KMS-11 (cell line): Measurements from ENCODE around the gene EML1.

ENCODE experiments used
- H2AFZ ChIP-seq: fragments of 200-600 bp; sonication (generic); 2 replicates; pipeline ENCODE4 v1.6.1; 2016; ENCODE audit warnings: antibody characterized with exemption, mixed run types, low read depth
- H3K27ac ChIP-seq: fragments of 200-600 bp; sonication (generic); 2 replicates; pipeline ENCODE4 v1.6.1; 2016; ENCODE audit warnings: mild to moderate bottlenecking, mixed run types
- H3K27me3 ChIP-seq: fragments of 200-600 bp; sonication (generic); 2 replicates; pipeline ENCODE4 v1.6.1; 2017; ENCODE audit warnings: mild to moderate bottlenecking, low read depth, mixed run types, moderate library complexity; ENCODE audit not compliant: insufficient read depth
- H3K36me3 ChIP-seq: fragments of 200-600 bp; sonication (generic); 2 replicates; pipeline ENCODE4 v1.6.1; 2017; ENCODE audit warnings: mild to moderate bottlenecking, mixed run types; ENCODE audit not compliant: insufficient read depth
- H3K4me1 ChIP-seq: fragments of 200-600 bp; sonication (generic); 2 replicates; pipeline ENCODE4 v1.6.1; 2016; ENCODE audit warnings: mild to moderate bottlenecking, low read depth, mixed run types; ENCODE audit not compliant: poor library complexity, severe bottlenecking
- H3K4me2 ChIP-seq: fragments of 200-600 bp; sonication (generic); 2 replicates; pipeline ENCODE4 v1.7.0; 2016; ENCODE audit warnings: mild to moderate bottlenecking, mixed run types
- H3K4me3 ChIP-seq: fragments of 200-600 bp; sonication (generic); IDR thresholded peaks from 2 replicates; pipeline ENCODE4 v1.6.1; 2017; ENCODE audit warnings: low read depth, low read length, mixed read lengths; ENCODE audit not compliant: insufficient read depth
- H3K79me2 ChIP-seq: fragments of 200-600 bp; sonication (generic); 2 replicates; pipeline ENCODE4 v1.6.1; 2016; ENCODE audit warnings: low read depth, mixed run types; ENCODE audit not compliant: insufficient read depth
- H3K9ac ChIP-seq: fragments of 200-600 bp; sonication (generic); 2 replicates; pipeline ENCODE4 v1.6.1; 2016; ENCODE audit warnings: mild to moderate bottlenecking, mixed run types
- H4K20me1 ChIP-seq: fragments of 200-600 bp; sonication (generic); 2 replicates; pipeline ENCODE4 v1.6.1; 2016; ENCODE audit warnings: mild to moderate bottlenecking, mixed run types; ENCODE audit not compliant: insufficient read depth
- CTCF ChIP-seq: fragments of 200-600 bp; sonication (generic); conservative IDR thresholded peaks from 2 replicates; pipeline ENCODE4 v1.6.1; 2017; ENCODE audit warnings: low read depth, mild to moderate bottlenecking, antibody characterized with exemption, low read length, moderate library complexity, mixed read lengths

Gene EML1

GRCh38 chr14:99755629-99756603, 37.3 kb upstream of the EML1 start:
- Histone ChIP-seq H3K4me1 (no peaks in the 10 kb centered on the region), H2AFZ (no peak overlapping the region)

GRCh38 chr14:99756796-99757195, 36.4 kb upstream of the EML1 start:
- Histone ChIP-seq H3K79me2 (no peaks in the 10 kb centered on the region), H3K4me1 (no peaks in the 10 kb centered on the region), H3K9ac (no peak overlapping the region), H3K4me2 (no peak overlapping the region), H3K27ac (no peak overlapping the region), H3K36me3 (no peaks in the 10 kb centered on the region), H3K27me3 (no peaks in the 10 kb centered on the region), H4K20me1 (no peaks in the 10 kb centered on the region), H2AFZ (no peak overlapping the region), H3K4me3 (no peak overlapping the region)
- TF ChIP-seq CTCF, result no peak

More at GRCh38 chr14:99755629-99756603, 37.3 kb upstream of the EML1 start:
- Histone ChIP-seq H3K4me3 (no peak overlapping the region), H3K27me3 (peaks cover 3% of the 10 kb centered on the region; the same call in 1 of the 2 replicates), H3K27ac (no peak overlapping the region), H3K9ac (no peak overlapping the region), H3K36me3 (no peaks in the 10 kb centered on the region), H3K4me2 (no peak overlapping the region), H3K79me2 (no peaks in the 10 kb centered on the region), H4K20me1 (no peaks in the 10 kb centered on the region)
- TF ChIP-seq CTCF, result no peak

GRCh38 chr14:99757331-99758070, 35.7 kb upstream of the EML1 start:
- TF ChIP-seq CTCF, result no peak
- H3K4me3 ChIP-seq, result no peak overlapping the region
- no peaks in the 10 kb centered on the region for H3K27me3 ChIP-seq
- no peak overlapping the region for H3K9ac ChIP-seq
- no peaks in the 10 kb centered on the region for H3K36me3 ChIP-seq
- H3K27ac ChIP-seq, result no peak overlapping the region
- no peaks in the 10 kb centered on the region for H3K4me1 ChIP-seq
- H3K4me2 ChIP-seq, result no peak overlapping the region
- H3K79me2 ChIP-seq, result no peaks in the 10 kb centered on the region
- no peaks in the 10 kb centered on the region for H4K20me1 ChIP-seq
- no peak overlapping the region for H2AFZ ChIP-seq

- Histone ChIP-seq H3K27me3 (no peaks in the 10 kb centered on the region), H4K20me1 (no peaks in the 10 kb centered on the region), H3K9ac (no peak overlapping the region), H3K27ac (no peak overlapping the region), H3K4me3 (no peak overlapping the region), H3K36me3 (no peaks in the 10 kb centered on the region), H2AFZ (no peak overlapping the region), H3K4me2 (no peak overlapping the region), H3K79me2 (no peaks in the 10 kb centered on the region), H3K4me1 (no peaks in the 10 kb centered on the region)
- no peak for TF ChIP-seq CTCF
These were observed 34.9 kb upstream of the EML1 start for GRCh38 chr14:99758121-99758821.
